ENCODE results near the gene OLIG3.

Gene OLIG3

GRCh38 chr6:137465378-137466009 lies 28.7 kb downstream of the OLIG3 start:
- POLR2A ChIA-PET = no interaction called here
- CTCF ChIA-PET = no interaction called here
- TF ChIP-seq ZNF433 (tag by site-specific recombination; IDR thresholded peaks at IDR 0.05; ENCODE audit: low read depth) = no peak
- TF ChIP-seq, protein P1, sequence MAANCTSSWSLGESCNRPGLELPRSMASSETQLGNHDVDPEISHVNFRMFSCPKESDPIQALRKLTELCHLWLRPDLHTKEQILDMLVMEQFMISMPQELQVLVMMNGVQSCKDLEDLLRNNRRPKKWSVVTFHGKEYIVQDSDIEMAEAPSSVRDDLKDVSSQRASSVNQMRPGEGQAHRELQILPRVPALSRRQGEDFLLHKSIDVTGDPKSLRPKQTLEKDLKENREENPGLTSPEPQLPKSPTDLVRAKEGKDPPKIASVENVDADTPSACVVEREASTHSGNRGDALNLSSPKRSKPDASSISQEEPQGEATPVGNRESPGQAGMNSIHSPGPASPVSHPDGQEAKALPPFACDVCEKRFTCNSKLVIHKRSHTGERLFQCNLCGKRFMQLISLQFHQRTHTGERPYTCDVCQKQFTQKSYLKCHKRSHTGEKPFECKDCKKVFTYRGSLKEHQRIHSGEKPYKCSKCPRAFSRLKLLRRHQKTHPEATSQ (tag by site-specific recombination; IDR thresholded peaks at IDR 0.05) = no peak
- TF ChIP-seq HOXD13 (CRISPR knock-in tag; IDR thresholded peaks at IDR 0.05; ENCODE audit: borderline replicate concordance) = no peak
- TF ChIP-seq ZNF214 (tag by site-specific recombination; IDR thresholded peaks at IDR 0.05; ENCODE audit: borderline replicate concordance) = no peak
- TF ChIP-seq, protein P2, sequence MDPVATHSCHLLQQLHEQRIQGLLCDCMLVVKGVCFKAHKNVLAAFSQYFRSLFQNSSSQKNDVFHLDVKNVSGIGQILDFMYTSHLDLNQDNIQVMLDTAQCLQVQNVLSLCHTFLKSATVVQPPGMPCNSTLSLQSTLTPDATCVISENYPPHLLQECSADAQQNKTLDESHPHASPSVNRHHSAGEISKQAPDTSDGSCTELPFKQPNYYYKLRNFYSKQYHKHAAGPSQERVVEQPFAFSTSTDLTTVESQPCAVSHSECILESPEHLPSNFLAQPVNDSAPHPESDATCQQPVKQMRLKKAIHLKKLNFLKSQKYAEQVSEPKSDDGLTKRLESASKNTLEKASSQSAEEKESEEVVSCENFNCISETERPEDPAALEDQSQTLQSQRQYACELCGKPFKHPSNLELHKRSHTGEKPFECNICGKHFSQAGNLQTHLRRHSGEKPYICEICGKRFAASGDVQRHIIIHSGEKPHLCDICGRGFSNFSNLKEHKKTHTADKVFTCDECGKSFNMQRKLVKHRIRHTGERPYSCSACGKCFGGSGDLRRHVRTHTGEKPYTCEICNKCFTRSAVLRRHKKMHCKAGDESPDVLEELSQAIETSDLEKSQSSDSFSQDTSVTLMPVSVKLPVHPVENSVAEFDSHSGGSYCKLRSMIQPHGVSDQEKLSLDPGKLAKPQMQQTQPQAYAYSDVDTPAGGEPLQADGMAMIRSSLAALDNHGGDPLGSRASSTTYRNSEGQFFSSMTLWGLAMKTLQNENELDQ (tag by site-specific recombination; IDR thresholded peaks at IDR 0.05; ENCODE audit: low read depth) = no peak
- no peak for TF ChIP-seq ZNF544 (tag by site-specific recombination; IDR thresholded peaks at IDR 0.05)
- TF ChIP-seq ZBTB10 (tag by site-specific recombination; IDR thresholded peaks at IDR 0.05) = no peak
- TF ChIP-seq ZBTB44 (tag by site-specific recombination; IDR thresholded peaks at IDR 0.05) = no peak
- TF ChIP-seq ZNF404 (tag by site-specific recombination; IDR thresholded peaks at IDR 0.05) = no peak
- Histone ChIP-seq H3K36me3 (ENCODE audit: control insufficient read depth in 2 of 2, insufficient read depth in 1 of 2, low read length in 2 of 2) (no peaks in the 10 kb centered on the region), H3K4me1 (ENCODE audit: control insufficient read depth, insufficient read depth, low read length) (no peaks in the 10 kb centered on the region), H3K27ac (ENCODE audit: extremely low read depth, low read depth, low read length) (no peak overlapping the region), H3K4me3 (ENCODE audit: low read depth, low read length) (no peak overlapping the region), H3K9me3 (ENCODE audit: control insufficient read depth, insufficient read depth, low read depth, low read length) (no peaks in the 10 kb centered on the region)

GRCh38 chr6:137452333-137452894 lies 41.8 kb downstream of the OLIG3 start:
- Histone ChIP-seq H3K4me3 (ENCODE audit: low read depth, low read length) (no peak overlapping the region), H3K9me3 (ENCODE audit: control insufficient read depth, insufficient read depth, low read depth, low read length) (no peaks in the 10 kb centered on the region), H3K36me3 (ENCODE audit: control insufficient read depth in 2 of 2, insufficient read depth in 1 of 2, low read length in 2 of 2) (no peaks in the 10 kb centered on the region), H3K27ac (ENCODE audit: extremely low read depth, low read depth, low read length) (no peak overlapping the region), H3K4me1 (ENCODE audit: control insufficient read depth, insufficient read depth, low read length) (no peaks in the 10 kb centered on the region)
- ChIA-PET CTCF (no interaction called here), POLR2A (no interaction called here)
- TF ChIP-seq ZNF132 (tag by site-specific recombination; IDR thresholded peaks at IDR 0.05; ENCODE audit: borderline replicate concordance) (no peak), ZNF214 (tag by site-specific recombination; IDR thresholded peaks at IDR 0.05; ENCODE audit: borderline replicate concordance) (no peak), ZNF571 (tag by site-specific recombination; IDR thresholded peaks at IDR 0.05) (no peak), GLIS2 (tag by site-specific recombination; IDR thresholded peaks at IDR 0.05) (no peak), ZNF530 (tag by site-specific recombination; IDR thresholded peaks at IDR 0.05; ENCODE audit: low read depth) (no peak), HOXA7 (CRISPR knock-in tag; IDR thresholded peaks at IDR 0.05; ENCODE audit: borderline replicate concordance) (no peak), MYNN (tag by site-specific recombination; IDR thresholded peaks at IDR 0.05; ENCODE audit: borderline replicate concordance) (no peak), ZNF837 (tag by site-specific recombination; IDR thresholded peaks at IDR 0.05) (no peak), HIC1 (tag by site-specific recombination; IDR thresholded peaks at IDR 0.05) (no peak), ZBTB1 (tag by site-specific recombination; IDR thresholded peaks at IDR 0.05) (no peak)
- TF ChIP-seq, protein P3, sequence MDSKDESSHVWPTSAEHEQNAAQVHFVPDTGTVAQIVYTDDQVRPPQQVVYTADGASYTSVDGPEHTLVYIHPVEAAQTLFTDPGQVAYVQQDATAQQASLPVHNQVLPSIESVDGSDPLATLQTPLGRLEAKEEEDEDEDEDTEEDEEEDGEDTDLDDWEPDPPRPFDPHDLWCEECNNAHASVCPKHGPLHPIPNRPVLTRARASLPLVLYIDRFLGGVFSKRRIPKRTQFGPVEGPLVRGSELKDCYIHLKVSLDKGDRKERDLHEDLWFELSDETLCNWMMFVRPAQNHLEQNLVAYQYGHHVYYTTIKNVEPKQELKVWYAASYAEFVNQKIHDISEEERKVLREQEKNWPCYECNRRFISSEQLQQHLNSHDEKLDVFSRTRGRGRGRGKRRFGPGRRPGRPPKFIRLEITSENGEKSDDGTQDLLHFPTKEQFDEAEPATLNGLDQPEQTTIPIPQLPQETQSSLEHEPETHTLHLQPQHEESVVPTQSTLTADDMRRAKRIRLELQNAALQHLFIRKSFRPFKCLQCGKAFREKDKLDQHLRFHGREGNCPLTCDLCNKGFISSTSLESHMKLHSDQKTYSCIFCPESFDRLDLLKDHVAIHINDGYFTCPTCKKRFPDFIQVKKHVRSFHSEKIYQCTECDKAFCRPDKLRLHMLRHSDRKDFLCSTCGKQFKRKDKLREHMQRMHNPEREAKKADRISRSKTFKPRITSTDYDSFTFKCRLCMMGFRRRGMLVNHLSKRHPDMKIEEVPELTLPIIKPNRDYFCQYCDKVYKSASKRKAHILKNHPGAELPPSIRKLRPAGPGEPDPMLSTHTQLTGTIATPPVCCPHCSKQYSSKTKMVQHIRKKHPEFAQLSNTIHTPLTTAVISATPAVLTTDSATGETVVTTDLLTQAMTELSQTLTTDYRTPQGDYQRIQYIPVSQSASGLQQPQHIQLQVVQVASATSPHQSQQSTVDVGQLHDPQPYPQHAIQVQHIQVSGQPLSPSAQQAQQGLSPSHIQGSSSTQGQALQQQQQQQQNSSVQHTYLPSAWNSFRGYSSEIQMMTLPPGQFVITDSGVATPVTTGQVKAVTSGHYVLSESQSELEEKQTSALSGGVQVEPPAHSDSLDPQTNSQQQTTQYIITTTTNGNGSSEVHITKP (tag by site-specific recombination; IDR thresholded peaks at IDR 0.05) = no peak

All from HEK293 (cell line).